CD4-positive, alpha-beta T cell (primary cell): ENCODE measurements around the gene ZNF8. TPM values are rescaled to one million over a fixed set of nuclear protein-coding genes. Genes with fewer than 3 reads are reported as not detected.

Experiments used
- ATAC-seq: fragments of 200-7000 bp; cut with Tn5 transposase; one replicate; pipeline ENCODE4 v1.10.0; 2022; ENCODE audit warnings: mild to moderate bottlenecking; ENCODE audit not compliant: poor library complexity
- CTCF ChIA-PET: fragments of 350-600 bp; sonication (Branson Sonifier 250); formaldehyde crosslinking; loops from one replicate; lab custom pipeline; 2021; ENCODE audit warnings: antibody characterized with exemption, inconsistent platforms; lab: Charles Lee
- POLR2A ChIA-PET: fragments of 350-600 bp; sonication (Branson Sonifier 250); formaldehyde crosslinking; loops from one replicate; lab custom pipeline; 2021; ENCODE audit warnings: antibody characterized with exemption, inconsistent platforms; lab: Charles Lee
- DNase-seq, 14 experiments: peaks; one replicate each; pipeline ENCODE4 v3.0.0-alpha.2; 2013 to 2020; ENCODE audit warnings: mixed read lengths in 2 of 14
- H3K27ac ChIP-seq, 2 donors: one replicate each; pipeline versions ENCODE4 v1.5.1 to v1.7.0; 2013; ENCODE audit warnings: low read length in 2 of 2, low read depth in 1 of 2, mild to moderate bottlenecking in 1 of 2
- H3K27me3 ChIP-seq, 2 experiments: 1 replicate in 1 of 2; 2 replicates in 1 of 2; pipeline versions ENCODE4 v1.6.1 to v1.7.0; 2013; ENCODE audit warnings: low read length in 2 of 2, control low read depth in 1 of 2, mild to moderate bottlenecking in 1 of 2, moderate library complexity in 1 of 2; ENCODE audit not compliant: insufficient read depth in 2 of 2, control insufficient read depth in 1 of 2
- H3K36me3 ChIP-seq: one replicate; pipeline ENCODE4 v1.6.1; 2013; ENCODE audit warnings: low read length, control low read depth; ENCODE audit not compliant: insufficient read depth
- H3K4me1 ChIP-seq: one replicate; pipeline ENCODE4 v1.6.1; 2013; ENCODE audit warnings: low read length, control low read depth; ENCODE audit not compliant: insufficient read depth
- H3K4me3 ChIP-seq: one replicate; pipeline ENCODE4 v1.5.1; 2013; ENCODE audit warnings: mild to moderate bottlenecking, low read length, moderate library complexity
- H3K9me3 ChIP-seq, 2 experiments: 1 replicate in 1 of 2; 2 replicates in 1 of 2; pipeline versions ENCODE4 v1.6.1 to v1.7.0; 2013; ENCODE audit warnings: low read length in 2 of 2, mild to moderate bottlenecking in 2 of 2, control low read depth in 1 of 2, moderate library complexity in 1 of 2; ENCODE audit not compliant: control insufficient read depth in 1 of 2, insufficient read depth in 1 of 2
- H3K27ac Mint-ChIP-seq: one replicate; pipeline ENCODE4 v1.8.0; 2020; ENCODE audit warnings: mixed read lengths
- H3K27me3 Mint-ChIP-seq: one replicate; pipeline ENCODE4 v1.8.0; 2021; ENCODE audit warnings: mixed read lengths
- H3K36me3 Mint-ChIP-seq: one replicate; pipeline ENCODE4 v1.8.0; 2021; ENCODE audit warnings: low read depth, mixed read lengths
- H3K4me1 Mint-ChIP-seq: one replicate; pipeline ENCODE4 v1.8.0; 2021; ENCODE audit warnings: low read depth, mixed read lengths
- H3K4me3 Mint-ChIP-seq: one replicate; pipeline ENCODE4 v1.8.0; 2020; ENCODE audit warnings: mild to moderate bottlenecking, mixed read lengths
- H3K9me3 Mint-ChIP-seq: one replicate; pipeline ENCODE4 v1.8.0; 2020; ENCODE audit warnings: mixed read lengths
- intact Hi-C, 2 experiments: fragments of 100-400 bp; cut with DNase I in 1 of 2; cut with micrococcal nuclease in 1 of 2; formaldehyde crosslinking; loops; one replicate each; pipeline versions ENCODE4 v1.15.1 to v1.9.0; 2023 to 2025; cut with DNase I, micrococcal nuclease
- total RNA-seq, 174 experiments: library from RNA in 2 of 174; stranded (reverse) in 2 of 174; gene quantifications; one replicate each; pipeline ENCODE4 v1.2.3 and lab custom pipeline; 2021 to 2026
- TF ChIP-seq, protein P1 (sequence below): fragments of 200-600 bp; IDR thresholded peaks from one replicate; pipeline ENCODE4 v1.8.0; 2022; ENCODE audit warnings: antibody characterized with exemption, mild to moderate bottlenecking

Gene ZNF8
- total RNA-seq, 2 experiments from 2014 or later: 9.5 to 9.6 TPM

DNA sequence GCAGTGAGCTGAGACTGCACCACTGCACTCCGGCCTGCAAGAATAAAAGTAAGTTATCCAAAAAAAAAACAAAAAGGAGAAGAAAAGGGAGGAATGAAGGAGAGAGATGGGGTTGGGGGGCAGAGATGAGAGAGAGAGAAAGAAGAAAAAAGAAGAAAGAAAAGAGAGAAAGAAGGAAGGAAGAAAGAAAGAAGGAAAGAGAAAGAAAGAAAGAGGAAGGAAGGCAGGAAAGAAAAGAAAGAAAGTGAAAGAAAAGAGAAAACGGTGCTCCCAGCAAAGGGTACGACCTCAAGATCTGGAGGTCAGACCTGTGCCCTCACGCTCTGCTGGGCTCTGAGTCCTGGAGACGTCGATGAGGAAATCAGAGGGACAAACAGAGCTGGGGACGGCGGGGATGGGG lies 70.8 kb downstream of the ZNF8 start:
- ATAC-seq (no peak), DNase-seq (no peak)
- Mint-ChIP-seq H3K4me3 (no peak overlapping the region), H3K27ac (no peak overlapping the region), H3K9me3 (no peaks in the 10 kb centered on the region), H3K27me3 (peaks cover 15% of the 10 kb centered on the region), H3K36me3 (peaks cover 4% of the 10 kb centered on the region), H3K4me1 (peaks cover 22% of the 10 kb centered on the region)
- ChIA-PET CTCF (no interaction called here), POLR2A (interaction anchor here (0.7 kb wide), 1 partner anchor 500 kb away, joined by 3 read pairs; the partner anchor contains the start of gene ZNF587)
- Histone ChIP-seq H3K4me3 (no peak overlapping the region), H3K27me3 (peaks cover 0 to 2% of the 10 kb centered on the region in 2 experiments), H3K27ac (no peak overlapping the region), H3K36me3 (no peaks in the 10 kb centered on the region), H3K4me1 (peaks cover 21% of the 10 kb centered on the region), H3K9me3 (peaks cover 0 to 13% of the 10 kb centered on the region in 2 experiments)
- intact Hi-C loops: no loop called here
- TF ChIP-seq, protein P1, sequence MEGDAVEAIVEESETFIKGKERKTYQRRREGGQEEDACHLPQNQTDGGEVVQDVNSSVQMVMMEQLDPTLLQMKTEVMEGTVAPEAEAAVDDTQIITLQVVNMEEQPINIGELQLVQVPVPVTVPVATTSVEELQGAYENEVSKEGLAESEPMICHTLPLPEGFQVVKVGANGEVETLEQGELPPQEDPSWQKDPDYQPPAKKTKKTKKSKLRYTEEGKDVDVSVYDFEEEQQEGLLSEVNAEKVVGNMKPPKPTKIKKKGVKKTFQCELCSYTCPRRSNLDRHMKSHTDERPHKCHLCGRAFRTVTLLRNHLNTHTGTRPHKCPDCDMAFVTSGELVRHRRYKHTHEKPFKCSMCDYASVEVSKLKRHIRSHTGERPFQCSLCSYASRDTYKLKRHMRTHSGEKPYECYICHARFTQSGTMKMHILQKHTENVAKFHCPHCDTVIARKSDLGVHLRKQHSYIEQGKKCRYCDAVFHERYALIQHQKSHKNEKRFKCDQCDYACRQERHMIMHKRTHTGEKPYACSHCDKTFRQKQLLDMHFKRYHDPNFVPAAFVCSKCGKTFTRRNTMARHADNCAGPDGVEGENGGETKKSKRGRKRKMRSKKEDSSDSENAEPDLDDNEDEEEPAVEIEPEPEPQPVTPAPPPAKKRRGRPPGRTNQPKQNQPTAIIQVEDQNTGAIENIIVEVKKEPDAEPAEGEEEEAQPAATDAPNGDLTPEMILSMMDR: no peak

DNA sequence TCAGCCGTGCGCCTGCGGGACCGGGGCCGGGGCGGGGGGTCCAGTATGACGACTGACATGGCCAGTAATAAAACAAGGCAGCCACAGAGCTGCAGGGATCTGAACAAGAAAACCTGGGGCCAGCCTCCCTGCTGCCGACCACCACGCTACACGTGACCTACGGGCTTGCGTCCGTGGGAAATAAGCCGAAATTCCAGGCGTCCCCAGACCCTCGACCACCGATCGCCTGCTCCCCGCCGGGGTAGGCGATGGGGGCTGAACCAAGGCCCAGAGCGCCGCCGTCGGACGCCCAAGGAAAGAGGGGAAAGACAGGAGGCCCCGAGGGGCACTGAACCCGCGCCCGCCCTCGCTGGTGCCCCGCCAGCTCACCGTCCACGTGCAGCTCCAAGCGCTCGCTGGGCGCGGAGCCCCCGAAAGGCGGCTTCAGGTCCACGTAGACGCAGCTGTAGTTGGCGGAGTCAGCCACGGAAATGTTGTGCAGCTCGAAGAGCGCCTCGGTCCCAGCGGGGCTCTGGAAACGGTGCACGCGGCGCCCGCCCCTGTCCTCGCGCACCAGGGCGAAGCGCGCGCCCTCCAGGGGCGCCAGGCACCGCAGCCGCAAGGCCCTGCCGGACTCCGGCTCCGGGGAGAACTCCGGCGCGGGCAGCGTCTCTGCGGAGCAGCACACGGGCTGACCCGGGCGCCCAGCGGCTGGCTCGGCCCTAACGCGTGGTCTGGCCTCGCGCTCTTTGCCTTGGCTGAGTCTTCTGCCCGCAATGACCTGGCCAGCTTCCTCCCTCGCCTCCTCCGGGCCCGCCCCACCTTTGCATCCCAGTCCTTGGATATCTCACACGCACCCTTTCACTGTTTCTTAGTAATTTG lies 71.5 kb downstream of the ZNF8 start:
- Mint-ChIP-seq H3K4me1 (peaks cover 25% of the 10 kb centered on the region), H3K4me3 (no peak overlapping the region), H3K36me3 (peaks cover 4% of the 10 kb centered on the region), H3K27ac (no peak overlapping the region), H3K27me3 (peaks cover 15% of the 10 kb centered on the region), H3K9me3 (no peaks in the 10 kb centered on the region)
- Histone ChIP-seq H3K4me1 (peaks cover 25% of the 10 kb centered on the region), H3K27me3 (peaks cover 0 to 2% of the 10 kb centered on the region in 2 experiments), H3K27ac (no peak overlapping the region), H3K9me3 (peaks cover 0 to 16% of the 10 kb centered on the region in 2 experiments), H3K36me3 (no peaks in the 10 kb centered on the region), H3K4me3 (no peak overlapping the region)
- intact Hi-C loops: no loop called here
- ChIA-PET CTCF (no interaction called here), POLR2A (interaction anchor here (0.7 kb wide), 1 partner anchor 501 kb away, joined by 3 read pairs; the partner anchor contains the start of gene ZNF587)
- TF ChIP-seq, protein P1: no peak
- ATAC-seq (no peak), DNase-seq (no peak)

DNA sequence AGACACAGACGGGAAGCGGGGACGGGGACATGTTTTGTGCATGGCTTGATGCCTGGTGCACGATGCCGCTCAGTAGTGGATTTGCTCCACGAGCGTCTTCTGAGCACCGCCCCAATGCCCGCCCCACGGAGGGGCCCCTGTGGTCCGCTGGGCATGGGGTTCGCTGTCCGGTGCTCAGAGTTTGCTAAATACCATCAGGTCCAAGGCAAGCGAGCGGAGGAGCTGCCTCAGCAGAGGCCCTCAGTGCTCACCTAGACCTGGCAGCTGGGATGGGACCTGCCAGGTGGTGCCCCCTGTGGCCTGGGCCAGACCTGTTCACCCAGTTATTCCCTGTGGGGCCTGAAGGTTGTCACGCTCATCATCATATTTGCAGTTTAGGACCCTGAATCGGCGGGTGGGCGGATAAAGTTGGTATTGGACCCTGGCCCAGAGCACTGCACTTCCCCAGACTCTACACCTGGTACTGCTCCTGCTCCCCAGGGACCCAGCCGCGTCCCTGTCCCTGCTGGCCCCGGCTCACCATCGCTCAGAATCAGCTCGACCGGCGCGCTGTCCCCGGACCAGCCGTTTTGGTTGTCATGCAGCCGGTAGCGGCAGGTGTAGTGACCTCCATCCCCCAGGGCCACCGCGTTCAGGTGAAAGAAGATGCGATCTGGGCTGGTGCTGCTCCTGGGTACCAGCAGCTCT lies 72.3 kb downstream of the ZNF8 start:
- Mint-ChIP-seq H3K9me3 (no peaks in the 10 kb centered on the region), H3K27ac (no peak overlapping the region), H3K27me3 (peaks cover 9% of the 10 kb centered on the region), H3K36me3 (peaks cover 4% of the 10 kb centered on the region), H3K4me3 (no peak overlapping the region), H3K4me1 (peaks cover 22% of the 10 kb centered on the region)
- TF ChIP-seq, protein P1: no peak
- POLR2A ChIA-PET: interaction anchor here (0.9 kb wide), 1 partner anchor 12 kb away, joined by 3 read pairs; the partner anchor contains the start of gene ZNF497
- intact Hi-C loops: no loop called here
- Histone ChIP-seq H3K4me3 (no peak overlapping the region), H3K4me1 (peaks cover 32% of the 10 kb centered on the region), H3K9me3 (peaks cover 0 to 24% of the 10 kb centered on the region in 2 experiments), H3K27ac (no peak overlapping the region), H3K36me3 (no peaks in the 10 kb centered on the region), H3K27me3 (peaks cover 0 to 2% of the 10 kb centered on the region in 2 experiments)
- ATAC-seq (no peak), DNase-seq (no peak)
- CTCF ChIA-PET: no interaction called here
